Measurements from ENCODE around the gene KCNJ15. TPM values are rescaled to one million over a fixed set of nuclear protein-coding genes. Genes with fewer than 3 reads are reported as not detected.

The KCNJ15 gene
- total RNA-seq, 1 experiment from 2014 or later: 0.13 TPM

DNA sequence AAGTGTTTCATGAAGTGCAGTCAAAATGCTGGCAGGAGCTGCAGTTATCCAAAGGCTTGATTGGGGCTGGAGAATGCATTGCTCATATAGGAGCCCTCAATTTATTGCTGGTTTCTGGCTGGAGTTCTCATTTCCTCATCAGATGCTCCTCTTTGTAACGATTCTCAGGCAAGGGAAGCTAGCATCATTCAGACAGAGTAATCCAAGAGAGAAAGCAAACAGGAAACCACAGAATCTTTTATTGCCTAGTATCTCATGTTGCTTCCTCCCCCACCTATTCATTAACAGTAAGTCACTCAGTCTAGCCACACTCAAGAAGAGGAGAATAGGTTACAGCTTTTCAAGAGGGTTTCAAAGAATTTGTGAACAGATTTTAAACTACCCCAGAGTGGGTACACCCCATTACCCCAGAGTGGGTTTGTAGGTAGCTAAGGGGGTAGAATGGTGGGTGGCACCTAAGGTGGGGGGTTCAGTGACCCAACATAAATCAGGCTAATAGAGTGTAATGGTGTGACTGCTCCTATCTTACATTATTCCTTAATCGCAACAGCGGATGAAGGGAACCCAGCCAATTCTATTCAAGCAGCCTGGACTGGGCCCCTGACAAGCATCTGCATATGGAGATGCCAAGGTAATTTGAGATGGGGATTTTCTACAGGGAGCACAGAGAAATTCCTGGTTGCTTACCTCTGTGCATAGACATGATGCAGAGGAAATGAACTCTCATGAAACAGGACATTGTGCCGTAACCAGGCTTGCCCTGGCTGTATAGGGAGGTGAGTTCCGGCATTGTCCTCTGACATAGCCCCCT is 67.1 kb downstream of the KCNJ15 start:
- DNase-seq (ENCODE audit: low read depth, low spot score): no peak

GRCh38 chr21:38325216-38325615 is 68.4 kb downstream of the KCNJ15 start:
- no peak for ATAC-seq
- CTCF ChIA-PET: no interaction called here
- H3K27ac ChIP-seq (ENCODE audit: low read length): no peak overlapping the region

More for the DNA sequence above, 67.1 kb downstream of the KCNJ15 start:
- H3K9me3 ChIP-seq (ENCODE audit: control insufficient read depth, insufficient read depth, low read depth, low read length): no peaks in the 10 kb centered on the region
- H3K27me3 ChIP-seq (ENCODE audit: control insufficient read depth, insufficient read depth, low read length): no peaks in the 10 kb centered on the region; the same call in 1 of the 2 replicates
- POLR2A ChIA-PET: interaction anchor here (0.7 kb wide), 2 partner anchors 265 to 562 kb away, joined by 3 to 4 read pairs; no protein-coding TSS in a partner anchor
- H3K4me3 ChIP-seq (ENCODE audit: low read depth in 2 of 2, low read length in 2 of 2): no peak overlapping the region
- H3K27ac ChIP-seq (ENCODE audit: low read length): no peak overlapping the region
- in situ Hi-C loops (cut with HindIII; ENCODE audit: low pct_unique_long_range_greater_than_20kb, low sequenced_read_pairs) (no loop called here), intact Hi-C loops (cut with micrococcal nuclease; ENCODE audit: unreplicated experiment) (no loop called here)
- no peaks in the 10 kb centered on the region for H3K36me3 ChIP-seq (ENCODE audit: control insufficient read depth, insufficient read depth, low read length)
- no peaks in the 10 kb centered on the region for H3K4me1 ChIP-seq (ENCODE audit: control insufficient read depth, insufficient read depth, low read length)
- no TSS peak for BruUV-seq (replicated peaks)
- ATAC-seq: no peak
- TF ChIP-seq POLR2AphosphoS5 (IDR thresholded peaks at IDR 0.05; ENCODE audit: low read depth, low read length) (no peak), CTCF (IDR thresholded peaks at IDR 0.05) (no peak), TCF7L2 (IDR thresholded peaks at IDR 0.05; ENCODE audit: low read depth, low read length) (no peak), SIN3A (IDR thresholded peaks at IDR 0.05; ENCODE audit: borderline replicate concordance, insufficient read depth, low read depth, low read length) (no peak)
- TF ChIP-seq, protein P1, sequence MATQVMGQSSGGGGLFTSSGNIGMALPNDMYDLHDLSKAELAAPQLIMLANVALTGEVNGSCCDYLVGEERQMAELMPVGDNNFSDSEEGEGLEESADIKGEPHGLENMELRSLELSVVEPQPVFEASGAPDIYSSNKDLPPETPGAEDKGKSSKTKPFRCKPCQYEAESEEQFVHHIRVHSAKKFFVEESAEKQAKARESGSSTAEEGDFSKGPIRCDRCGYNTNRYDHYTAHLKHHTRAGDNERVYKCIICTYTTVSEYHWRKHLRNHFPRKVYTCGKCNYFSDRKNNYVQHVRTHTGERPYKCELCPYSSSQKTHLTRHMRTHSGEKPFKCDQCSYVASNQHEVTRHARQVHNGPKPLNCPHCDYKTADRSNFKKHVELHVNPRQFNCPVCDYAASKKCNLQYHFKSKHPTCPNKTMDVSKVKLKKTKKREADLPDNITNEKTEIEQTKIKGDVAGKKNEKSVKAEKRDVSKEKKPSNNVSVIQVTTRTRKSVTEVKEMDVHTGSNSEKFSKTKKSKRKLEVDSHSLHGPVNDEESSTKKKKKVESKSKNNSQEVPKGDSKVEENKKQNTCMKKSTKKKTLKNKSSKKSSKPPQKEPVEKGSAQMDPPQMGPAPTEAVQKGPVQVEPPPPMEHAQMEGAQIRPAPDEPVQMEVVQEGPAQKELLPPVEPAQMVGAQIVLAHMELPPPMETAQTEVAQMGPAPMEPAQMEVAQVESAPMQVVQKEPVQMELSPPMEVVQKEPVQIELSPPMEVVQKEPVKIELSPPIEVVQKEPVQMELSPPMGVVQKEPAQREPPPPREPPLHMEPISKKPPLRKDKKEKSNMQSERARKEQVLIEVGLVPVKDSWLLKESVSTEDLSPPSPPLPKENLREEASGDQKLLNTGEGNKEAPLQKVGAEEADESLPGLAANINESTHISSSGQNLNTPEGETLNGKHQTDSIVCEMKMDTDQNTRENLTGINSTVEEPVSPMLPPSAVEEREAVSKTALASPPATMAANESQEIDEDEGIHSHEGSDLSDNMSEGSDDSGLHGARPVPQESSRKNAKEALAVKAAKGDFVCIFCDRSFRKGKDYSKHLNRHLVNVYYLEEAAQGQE (IDR thresholded peaks at IDR 0.05; ENCODE audit: insufficient read depth in 1 of 2, low read depth in 2 of 2, low read length in 1 of 2): no peak
- CTCF ChIA-PET: no interaction called here

More at GRCh38 chr21:38325216-38325615, 68.4 kb downstream of the KCNJ15 start:
- no peaks in the 10 kb centered on the region for H3K9me3 ChIP-seq (ENCODE audit: control insufficient read depth, insufficient read depth, low read depth, low read length)
- H3K27me3 ChIP-seq (ENCODE audit: control insufficient read depth, insufficient read depth, low read length): no peaks in the 10 kb centered on the region; the same call in 1 of the 2 replicates
- in situ Hi-C loops (cut with HindIII; ENCODE audit: low pct_unique_long_range_greater_than_20kb, low sequenced_read_pairs) (no loop called here), intact Hi-C loops (cut with micrococcal nuclease; ENCODE audit: unreplicated experiment) (no loop called here)
- H3K4me1 ChIP-seq (ENCODE audit: control insufficient read depth, insufficient read depth, low read length): no peaks in the 10 kb centered on the region
- no peaks in the 10 kb centered on the region for H3K36me3 ChIP-seq (ENCODE audit: control insufficient read depth, insufficient read depth, low read length)
- POLR2A ChIA-PET: no interaction called here
- TF ChIP-seq TCF7L2 (IDR thresholded peaks at IDR 0.05; ENCODE audit: low read depth, low read length) (no peak), CTCF (IDR thresholded peaks at IDR 0.05) (no peak), POLR2AphosphoS5 (IDR thresholded peaks at IDR 0.05; ENCODE audit: low read depth, low read length) (no peak), SIN3A (IDR thresholded peaks at IDR 0.05; ENCODE audit: borderline replicate concordance, insufficient read depth, low read depth, low read length) (no peak)
- TF ChIP-seq, protein P1 (IDR thresholded peaks at IDR 0.05; ENCODE audit: insufficient read depth in 1 of 2, low read depth in 2 of 2, low read length in 1 of 2): no peak
- no peak overlapping the region for H3K4me3 ChIP-seq (ENCODE audit: low read depth in 2 of 2, low read length in 2 of 2)
- DNase-seq (ENCODE audit: low read depth, low spot score): no peak
- no TSS peak for BruUV-seq (replicated peaks)
